A673 (cell line): ENCODE data around the gene WWP2. TPM values are rescaled to one million over a fixed set of nuclear protein-coding genes. Genes with fewer than 3 reads are reported as not detected.

Source experiments
- BruUV-seq: library from RNA; stranded (reverse); fragments of 400-500 nt; replicated peaks from 2 replicates; lab custom pipeline; 2021; lab: Mats Ljungman, UMichigan
- CTCF ChIA-PET: fragments of 300-600 bp; sonication (Branson Sonifier 250); formaldehyde crosslinking; loops from one replicate; lab custom pipeline; 2022; ENCODE audit warnings: antibody characterized with exemption; lab: Charles Lee
- POLR2A ChIA-PET: fragments of 300-600 bp; sonication (Branson Sonifier 250); formaldehyde crosslinking; loops from one replicate; lab custom pipeline; 2022; ENCODE audit warnings: antibody characterized with exemption; ENCODE audit not compliant: low non-redundant PET; lab: Charles Lee
- DNase-seq: peaks from one replicate; pipeline ENCODE4 v3.0.0-alpha.2; 2015; ENCODE audit warnings: low spot score
- H3K27ac ChIP-seq: fragments of 200-600 bp; sonication (generic); 2 replicates; pipeline ENCODE4 v1.5.1; 2016; ENCODE audit warnings: mixed run types, low read depth, mild to moderate bottlenecking, mixed read lengths, antibody characterized with exemption, low read length; ENCODE audit not compliant: poor library complexity, severe bottlenecking
- H3K27me3 ChIP-seq: fragments of 200-600 bp; sonication (generic); replicated peaks from 2 replicates; pipeline ENCODE4 v1.6.1; 2017; ENCODE audit warnings: mixed run types, low read depth, mild to moderate bottlenecking, mixed read lengths, antibody characterized with exemption, low read length; ENCODE audit not compliant: insufficient read depth, poor library complexity
- H3K36me3 ChIP-seq: fragments of 200-600 bp; sonication (generic); 2 replicates; pipeline ENCODE4 v1.6.1; 2016; ENCODE audit warnings: mixed run types, mild to moderate bottlenecking, mixed read lengths, antibody characterized with exemption, low read length; ENCODE audit not compliant: insufficient read depth, poor library complexity, severe bottlenecking
- H3K4me1 ChIP-seq: fragments of 200-600 bp; sonication (generic); 2 replicates; pipeline ENCODE4 v1.6.1; 2017; ENCODE audit warnings: mixed run types, mild to moderate bottlenecking, mixed read lengths, antibody characterized with exemption, low read length; ENCODE audit not compliant: insufficient read depth, poor library complexity, severe bottlenecking
- H3K4me3 ChIP-seq: fragments of 200-600 bp; sonication (generic); 2 replicates; pipeline ENCODE4 v1.5.1; 2016; ENCODE audit warnings: low read depth, mixed run types, mild to moderate bottlenecking, mixed read lengths, low read length; ENCODE audit not compliant: poor library complexity, severe bottlenecking
- H3K9me3 ChIP-seq: fragments of 200-600 bp; sonication (generic); 2 replicates; pipeline ENCODE4 v1.6.1; 2016; ENCODE audit warnings: mixed run types, low read depth, mild to moderate bottlenecking, mixed read lengths, antibody characterized with exemption, low read length; ENCODE audit not compliant: poor library complexity, severe bottlenecking
- EZH2 ChIP-seq: fragments of 200-600 bp; sonication (generic); IDR thresholded peaks from 2 replicates; pipeline ENCODE4 v1.6.1; 2017; ENCODE audit warnings: borderline replicate concordance, low read depth, mild to moderate bottlenecking, mixed read lengths, antibody characterized with exemption, low read length; ENCODE audit not compliant: poor library complexity, severe bottlenecking
- intact Hi-C: fragments of 100-400 bp; cut with micrococcal nuclease; formaldehyde crosslinking; loops from one replicate; pipeline ENCODE4 v1.10.0; 2022; ENCODE audit not compliant: unreplicated experiment
- total RNA-seq: library from RNA; stranded (reverse); gene quantifications from 2 replicates; pipeline ENCODE4 v1.2.3, GENCODE V29; 2021
- TF ChIP-seq, protein P1 (sequence below): fragments of 300-800, 200-600 bp; sonication (generic); conservative IDR thresholded peaks from 2 replicates; pipeline ENCODE4 v1.5.1; 2017; ENCODE audit warnings: low read depth, mild to moderate bottlenecking, antibody characterized with exemption, low read length, moderate library complexity, mixed read lengths

WWP2 gene
- total RNA-seq, 1 experiment from 2014 or later = 32.4 TPM

DNA sequence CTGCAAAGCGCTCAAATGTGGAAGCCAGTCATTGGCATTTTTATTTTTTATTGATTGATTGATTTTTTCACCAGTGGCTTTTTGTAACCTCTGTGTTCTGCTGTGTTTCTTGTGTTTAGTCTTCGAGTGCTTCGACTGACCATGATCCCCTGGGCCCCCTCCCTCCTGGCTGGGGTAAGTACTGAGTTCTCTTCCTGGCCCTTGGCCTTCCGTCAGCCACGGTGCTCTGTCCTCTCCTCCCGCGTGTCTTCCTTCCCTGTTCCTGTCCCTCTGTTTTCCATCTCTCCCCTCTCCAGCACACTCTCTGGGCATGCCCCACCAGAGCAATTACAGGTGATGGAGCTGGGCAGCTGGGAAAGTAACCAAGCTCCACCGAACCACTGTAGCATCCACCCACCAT, 163.2 kb downstream of the WWP2 start:
- ChIA-PET POLR2A (no interaction called here), CTCF (no interaction called here)
- BruUV-seq = no TSS peak
- Histone ChIP-seq H3K27me3 (no peaks in the 10 kb centered on the region), H3K4me3 (no peak overlapping the region), H3K9me3 (no peaks in the 10 kb centered on the region), H3K36me3 (no peaks in the 10 kb centered on the region), H3K4me1 (no peaks in the 10 kb centered on the region), H3K27ac (no peak overlapping the region)
- intact Hi-C loops = no loop called here
- no peak for DNase-seq
- TF ChIP-seq, protein P1, sequence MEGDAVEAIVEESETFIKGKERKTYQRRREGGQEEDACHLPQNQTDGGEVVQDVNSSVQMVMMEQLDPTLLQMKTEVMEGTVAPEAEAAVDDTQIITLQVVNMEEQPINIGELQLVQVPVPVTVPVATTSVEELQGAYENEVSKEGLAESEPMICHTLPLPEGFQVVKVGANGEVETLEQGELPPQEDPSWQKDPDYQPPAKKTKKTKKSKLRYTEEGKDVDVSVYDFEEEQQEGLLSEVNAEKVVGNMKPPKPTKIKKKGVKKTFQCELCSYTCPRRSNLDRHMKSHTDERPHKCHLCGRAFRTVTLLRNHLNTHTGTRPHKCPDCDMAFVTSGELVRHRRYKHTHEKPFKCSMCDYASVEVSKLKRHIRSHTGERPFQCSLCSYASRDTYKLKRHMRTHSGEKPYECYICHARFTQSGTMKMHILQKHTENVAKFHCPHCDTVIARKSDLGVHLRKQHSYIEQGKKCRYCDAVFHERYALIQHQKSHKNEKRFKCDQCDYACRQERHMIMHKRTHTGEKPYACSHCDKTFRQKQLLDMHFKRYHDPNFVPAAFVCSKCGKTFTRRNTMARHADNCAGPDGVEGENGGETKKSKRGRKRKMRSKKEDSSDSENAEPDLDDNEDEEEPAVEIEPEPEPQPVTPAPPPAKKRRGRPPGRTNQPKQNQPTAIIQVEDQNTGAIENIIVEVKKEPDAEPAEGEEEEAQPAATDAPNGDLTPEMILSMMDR = no peak
- no peak for TF ChIP-seq EZH2

DNA sequence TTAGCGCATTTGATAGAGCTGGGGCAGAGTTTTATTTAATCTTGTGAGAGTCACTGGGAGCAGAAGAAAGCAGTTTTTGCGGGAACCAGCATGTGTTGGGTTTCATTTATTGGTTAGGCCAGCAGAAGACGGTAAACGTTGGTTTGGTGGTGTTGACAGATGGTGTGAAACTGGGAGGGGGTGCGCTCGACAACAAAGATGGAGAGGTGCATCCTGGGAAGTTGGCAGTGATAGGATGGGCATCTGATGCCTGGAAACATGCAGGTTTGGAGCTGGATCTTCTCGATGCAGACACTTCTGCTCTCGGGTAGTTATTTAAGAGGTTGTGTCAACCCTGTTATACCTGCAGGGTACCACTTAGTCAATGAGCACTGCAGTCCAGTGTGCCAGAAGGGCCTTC, 164.1 kb downstream of the WWP2 start:
- intact Hi-C loops = no loop called here
- Histone ChIP-seq H3K4me1 (no peaks in the 10 kb centered on the region), H3K9me3 (no peaks in the 10 kb centered on the region), H3K27ac (no peak overlapping the region), H3K4me3 (no peak overlapping the region), H3K27me3 (no peaks in the 10 kb centered on the region), H3K36me3 (no peaks in the 10 kb centered on the region)
- ChIA-PET CTCF (no interaction called here), POLR2A (no interaction called here)
- TF ChIP-seq, protein P1 = no peak
- TF ChIP-seq EZH2 = no peak
- no TSS peak for BruUV-seq
- DNase-seq = no peak

DNA sequence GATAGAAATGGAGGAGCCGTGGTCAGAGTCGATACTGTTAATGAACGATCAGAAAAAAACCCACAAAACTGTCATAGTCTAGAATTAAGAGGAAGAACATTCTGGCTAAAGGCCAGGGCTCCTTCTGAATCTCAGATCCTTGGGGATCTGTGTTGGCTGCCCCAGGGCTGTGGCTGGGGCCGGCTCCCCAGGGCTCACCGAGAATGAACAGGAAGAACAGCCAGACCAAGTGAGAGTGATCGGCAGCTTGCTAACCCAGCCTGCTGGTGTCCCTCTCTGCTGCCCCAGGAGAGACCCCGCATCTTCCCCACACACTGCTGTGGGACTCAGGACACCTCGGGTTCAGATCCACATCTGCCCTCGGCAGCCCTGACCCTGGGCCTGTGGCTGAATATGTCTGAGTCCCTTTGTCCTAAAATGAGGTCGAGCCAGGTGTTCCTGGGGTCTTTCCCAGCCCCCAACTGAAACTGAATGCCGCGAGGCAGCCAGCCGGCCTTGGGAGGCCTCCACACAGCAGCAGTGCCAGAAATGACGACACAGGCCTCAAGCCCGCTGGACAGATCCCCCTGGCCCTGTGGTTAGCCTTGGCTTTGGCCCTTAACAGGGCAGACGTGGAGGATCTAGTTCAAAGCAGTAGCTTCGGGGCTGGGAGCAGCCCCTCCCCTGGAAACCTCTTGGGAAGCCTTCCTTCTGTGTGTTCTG, 165.1 kb downstream of the WWP2 start:
- DNase-seq = no peak
- Histone ChIP-seq H3K27me3 (no peaks in the 10 kb centered on the region), H3K27ac (no peak overlapping the region), H3K4me1 (no peaks in the 10 kb centered on the region), H3K4me3 (no peak overlapping the region), H3K9me3 (no peaks in the 10 kb centered on the region), H3K36me3 (no peaks in the 10 kb centered on the region)
- intact Hi-C loops = no loop called here
- ChIA-PET CTCF (no interaction called here), POLR2A (no interaction called here)
- TF ChIP-seq, protein P1 = no peak
- TF ChIP-seq EZH2 = no peak
- no TSS peak for BruUV-seq
